Germinal center (tissue), 1 donor: ENCODE measurements around the gene KIAA1958.
"Not testable (repeated sequence)": the region's sequence is repeated elsewhere in the genome, so short reads cannot be mapped to it uniquely, and the experiment has no call there.

Experiments used
- DNase-seq: peaks from one replicate; pipeline ENCODE4 v3.0.0; 2012; ENCODE audit warnings: mixed read lengths, low spot score

KIAA1958 gene

GRCh38 chr9:112489876-112490666 is 3.4 kb downstream of the KIAA1958 start:
- DNase-seq: no peak

- DNase-seq: no peak
Measured at GRCh38 chr9:112493393-112494137, 6.9 kb downstream of the KIAA1958 start.

- DNase-seq: no peak
Measured at GRCh38 chr9:112494153-112494552, 7.5 kb downstream of the KIAA1958 start.

- no peak for DNase-seq
Measured at GRCh38 chr9:112495614-112496013, 9.0 kb downstream of the KIAA1958 start.

- no peak for DNase-seq
Measured at GRCh38 chr9:112496074-112496722, 9.6 kb downstream of the KIAA1958 start.

- DNase-seq: no peak
Measured at GRCh38 chr9:112500842-112501241, 14.2 kb downstream of the KIAA1958 start.

GRCh38 chr9:112501287-112501686 is 14.7 kb downstream of the KIAA1958 start:
- no peak for DNase-seq

- DNase-seq: no peak
Measured at GRCh38 chr9:112502175-112502946, 15.7 kb downstream of the KIAA1958 start.

- no peak for DNase-seq
Measured at GRCh38 chr9:112503170-112503569, 16.5 kb downstream of the KIAA1958 start.

- DNase-seq: no peak
Measured at GRCh38 chr9:112505086-112505485, 18.5 kb downstream of the KIAA1958 start.

- no peak for DNase-seq
Measured at GRCh38 chr9:112505607-112506006, 19.0 kb downstream of the KIAA1958 start.

- no peak for DNase-seq
Measured at GRCh38 chr9:112506571-112506970, 19.9 kb downstream of the KIAA1958 start.

- DNase-seq: no peak
Measured at GRCh38 chr9:112507001-112507680, 20.5 kb downstream of the KIAA1958 start.

- DNase-seq: no peak
Measured at GRCh38 chr9:112508377-112508776, 21.8 kb downstream of the KIAA1958 start.

GRCh38 chr9:112512377-112512776 is 25.8 kb downstream of the KIAA1958 start:
- not testable (repeated sequence) for DNase-seq

GRCh38 chr9:112516769-112517168 is 30.1 kb downstream of the KIAA1958 start:
- no peak for DNase-seq

GRCh38 chr9:112520069-112520468 is 33.4 kb downstream of the KIAA1958 start:
- no peak for DNase-seq

GRCh38 chr9:112520656-112521055 is 34.0 kb downstream of the KIAA1958 start:
- DNase-seq: no peak

- DNase-seq: no peak
Measured at GRCh38 chr9:112526973-112527372, 40.3 kb downstream of the KIAA1958 start.

- DNase-seq: no peak
Measured at GRCh38 chr9:112527959-112528358, 41.3 kb downstream of the KIAA1958 start.

GRCh38 chr9:112529316-112529715 is 42.7 kb downstream of the KIAA1958 start:
- DNase-seq: no peak
